H1 (cell line): ENCODE data around the gene C4orf33. TPM values are rescaled to one million over a fixed set of nuclear protein-coding genes. Genes with fewer than 3 reads are reported as not detected.

Experiments used
- CTCF ChIA-PET: fragments of 300-600 bp; sonication (Branson Sonifier 250); formaldehyde crosslinking; loops from one replicate; lab custom pipeline; 2021; ENCODE audit not compliant: partially characterized antibody; lab: Charles Lee
- POLR2A ChIA-PET: fragments of 300-600 bp; sonication (Branson Sonifier 250); formaldehyde crosslinking; loops from one replicate; lab custom pipeline; 2021; ENCODE audit warnings: inconsistent platforms; ENCODE audit not compliant: partially characterized antibody; lab: Charles Lee
- DNase-seq, 2 experiments: peaks; one replicate each; pipeline versions ENCODE4 v3.0.0 to v3.0.0-alpha.2; 2010 to 2022; ENCODE audit warnings: low spot score in 2 of 2, low read depth in 1 of 2, mixed read lengths in 1 of 2
- FAIRE-seq: peaks from 2 replicates; lab custom pipeline; 2011; peaks lifted over from hg19 to GRCh38; lab: Jason Lieb, UNC
- H2AFZ ChIP-seq: 2 replicates; pipeline ENCODE4 v1.8.1; 2012; ENCODE audit warnings: low read length, inconsistent platforms
- H2AK5ac ChIP-seq: 2 replicates; pipeline ENCODE4 v1.6.1; 2013; ENCODE audit warnings: low read depth, low read length
- H2BK120ac ChIP-seq: replicated peaks from 2 replicates; pipeline ENCODE3; 2013; ENCODE audit warnings: low read depth, low read length, inconsistent platforms
- H2BK12ac ChIP-seq: 2 replicates; pipeline ENCODE4 v1.6.1; 2013; ENCODE audit warnings: low read depth, low read length
- H2BK15ac ChIP-seq: 2 replicates; pipeline ENCODE4 v1.6.1; 2013; ENCODE audit warnings: low read length
- H2BK20ac ChIP-seq: 2 replicates; pipeline ENCODE4 v1.6.1; 2013; ENCODE audit warnings: low read length
- H2BK5ac ChIP-seq: 2 replicates; pipeline ENCODE4 v1.6.1; 2013; ENCODE audit warnings: low read depth, low read length
- H3K14ac ChIP-seq: 2 replicates; pipeline ENCODE4 v1.6.1; 2013; ENCODE audit warnings: inconsistent platforms; ENCODE audit not compliant: insufficient read length
- H3K18ac ChIP-seq: 2 replicates; pipeline ENCODE4 v1.6.1; 2013; ENCODE audit warnings: low read length; ENCODE audit errors: extremely low read depth
- H3K23ac ChIP-seq: 2 replicates; pipeline ENCODE4 v1.6.1; 2013; ENCODE audit warnings: inconsistent platforms; ENCODE audit not compliant: insufficient read length
- H3K23me2 ChIP-seq: 2 replicates; pipeline ENCODE4 v1.6.1; 2013; ENCODE audit warnings: low read depth, low read length
- H3K27ac ChIP-seq: 2 replicates; pipeline ENCODE4 v1.6.1; 2011; ENCODE audit warnings: low read depth, low read length, inconsistent platforms
- H3K27me3 ChIP-seq, 4 experiments: replicated peaks in 1 of 4; 1 replicate in 1 of 4; 2 replicates in 3 of 4; pipeline versions ENCODE4 v1.6.1 to v1.8.1; 2011 to 2013; ENCODE audit warnings: low read length in 3 of 4, mild to moderate bottlenecking in 3 of 4, inconsistent platforms in 2 of 4, mixed read lengths in 2 of 4, moderate library complexity in 1 of 4; ENCODE audit not compliant: control insufficient read depth in 3 of 4, insufficient read depth in 3 of 4; ENCODE audit errors: extremely low read depth in 1 of 4
- H3K36me3 ChIP-seq, 4 experiments: 2 replicates each; pipeline versions ENCODE4 v1.6.1 to v1.8.1; 2011 to 2013; ENCODE audit warnings: mild to moderate bottlenecking in 4 of 4, low read length in 3 of 4, moderate library complexity in 2 of 4, control low read depth in 1 of 4, inconsistent platforms in 1 of 4; ENCODE audit not compliant: insufficient read depth in 4 of 4, control insufficient read depth in 2 of 4
- H3K4ac ChIP-seq: replicated peaks from 2 replicates; pipeline ENCODE3; 2013; ENCODE audit warnings: low read length, low read depth, mixed read lengths, inconsistent platforms; ENCODE audit not compliant: insufficient read length
- H3K4me1 ChIP-seq, 4 experiments: replicated peaks in 1 of 4; 1 replicate in 1 of 4; 2 replicates in 3 of 4; pipeline versions ENCODE4 v1.6.1 to v1.8.1; 2011 to 2013; ENCODE audit warnings: low read length in 3 of 4, inconsistent platforms in 2 of 4, mixed read lengths in 1 of 4; ENCODE audit not compliant: insufficient read depth in 4 of 4, control insufficient read depth in 3 of 4
- H3K4me2 ChIP-seq, 2 experiments: 2 replicates each; pipeline versions ENCODE4 v1.6.1 to v1.8.1; 2011 to 2013; ENCODE audit warnings: low read depth in 2 of 2, low read length in 2 of 2, control low read depth in 1 of 2, inconsistent platforms in 1 of 2, mild to moderate bottlenecking in 1 of 2; ENCODE audit not compliant: insufficient read depth in 1 of 2
- H3K4me3 ChIP-seq, 4 experiments: fragments of 200-600, 300-600 bp in 1 of 4; sonication (generic), shearing (Covaris generic), sonication (Bioruptor Twin) in 1 of 4; 2 replicates each; pipeline versions ENCODE4 v1.5.1 to v1.8.1; 2011 to 2016; ENCODE audit warnings: low read length in 4 of 4, low read depth in 3 of 4, control low read depth in 2 of 4, inconsistent platforms in 2 of 4, mild to moderate bottlenecking in 2 of 4, mixed read lengths in 1 of 4, moderate library complexity in 1 of 4; ENCODE audit not compliant: insufficient read depth in 2 of 4; ENCODE audit errors: extremely low read depth in 1 of 4
- H3K56ac ChIP-seq: replicated peaks from 2 replicates; pipeline ENCODE3; 2013; ENCODE audit warnings: low read depth, mild to moderate bottlenecking, mixed read lengths, low read length, inconsistent platforms; ENCODE audit not compliant: insufficient read length
- H3K79me1 ChIP-seq: 2 replicates; pipeline ENCODE4 v1.6.1; 2013; ENCODE audit warnings: low read depth, low read length, control low read depth
- H3K79me2 ChIP-seq, 2 experiments: 2 replicates each; pipeline versions ENCODE4 v1.6.1 to v1.8.1; 2012 to 2013; ENCODE audit warnings: low read length in 2 of 2, mild to moderate bottlenecking in 2 of 2, inconsistent platforms in 1 of 2; ENCODE audit not compliant: insufficient read depth in 2 of 2, control insufficient read depth in 1 of 2
- H3K9ac ChIP-seq, 4 experiments: replicated peaks in 1 of 4; 1 replicate in 1 of 4; 2 replicates in 3 of 4; pipeline versions ENCODE4 v1.6.1 to v1.8.1; 2011 to 2013; ENCODE audit warnings: low read depth in 3 of 4, low read length in 3 of 4, control low read depth in 2 of 4, mild to moderate bottlenecking in 2 of 4, moderate library complexity in 2 of 4, inconsistent platforms in 1 of 4; ENCODE audit errors: extremely low read depth in 1 of 4
- H3K9me3 ChIP-seq, 2 experiments: 2 replicates each; pipeline versions ENCODE4 v1.6.1 to v1.8.1; 2012 to 2013; ENCODE audit warnings: mild to moderate bottlenecking in 2 of 2, moderate library complexity in 2 of 2, control low read depth in 1 of 2, inconsistent platforms in 1 of 2, low read depth in 1 of 2, low read length in 1 of 2, mixed read lengths in 1 of 2; ENCODE audit not compliant: insufficient read depth in 2 of 2
- H4K20me1 ChIP-seq, 2 experiments: replicated peaks in 1 of 2; 2 replicates each; pipeline versions ENCODE3 to v1.8.1; 2011 to 2013; ENCODE audit warnings: inconsistent platforms in 2 of 2, low read length in 2 of 2, mild to moderate bottlenecking in 1 of 2; ENCODE audit not compliant: insufficient read depth in 2 of 2, control insufficient read depth in 1 of 2
- H4K5ac ChIP-seq: 2 replicates; pipeline ENCODE4 v1.6.1; 2013; ENCODE audit warnings: low read length, low read depth, mixed read lengths, inconsistent platforms; ENCODE audit not compliant: insufficient read length
- H4K8ac ChIP-seq: 2 replicates; pipeline ENCODE4 v1.8.0; 2013; ENCODE audit warnings: mild to moderate bottlenecking, moderate library complexity, low read length, inconsistent platforms; ENCODE audit not compliant: insufficient read depth; ENCODE audit errors: extremely low read depth
- H4K91ac ChIP-seq: replicated peaks from 2 replicates; pipeline ENCODE3; 2013; ENCODE audit warnings: low read length, mixed read lengths, inconsistent platforms; ENCODE audit not compliant: insufficient read length
- BCL11A ChIP-seq, 2 experiments: IDR thresholded peaks; one replicate each; pipeline ENCODE4 v1.6.1; 2011; ENCODE audit warnings: low read depth in 2 of 2, low read length in 2 of 2, mild to moderate bottlenecking in 2 of 2
- WGBS, 2 experiments: shearing (Covaris generic) in 1 of 2; methylation state at CpG; one replicate each; pipeline versions ENCODE4 v1.1.6 to v1.1.7; 2013 to 2015; ENCODE audit warnings: low lambda C conversion rate in 2 of 2, mixed read lengths in 2 of 2, inconsistent platforms in 1 of 2, low coverage in 1 of 2, missing lambda C conversion rate in 1 of 2; ENCODE audit not compliant: insufficient replicate concordance in 2 of 2, insufficient coverage in 1 of 2, insufficient read length in 1 of 2; ENCODE audit errors: extremely low coverage in 1 of 2, missing lambda C conversion rate in 1 of 2; 5-methylcytosine and 5-hydroxymethylcytosine counted together
- polyA plus RNA-seq, 7 experiments: library from polyadenylated mRNA; depleted of rRNA in 3 of 7; stranded (reverse) in 5 of 7; unstranded in 2 of 7; fragments of >200 nt in 5 of 7; fragments of 200-250 nt in 2 of 7; gene quantifications; 1 replicate in 5 of 7; 2 replicates in 1 of 7; 4 replicates in 1 of 7; pipeline versions ENCODE4 v1.2.1 to v1.2.3, GENCODE V29; 2011 to 2013; ENCODE audit warnings: missing spikeins in 2 of 7, mixed read lengths in 2 of 7
- total RNA-seq: library from RNA; stranded (reverse); fragmentation: NEBNext Ultra II Directional; extraction: Animal tissue kit (Norgen Biotek cat#: 25700); gene quantifications from 2 replicates; pipeline ENCODE4 v1.2.1, GENCODE V29; 2021

C4orf33 gene
- total and polyA plus RNA-seq, 2 of the 8 experiments (the other 6 are each of a cell fraction or from before 2014, with no cell fraction given): 3.4 to 6.0 TPM

DNA sequence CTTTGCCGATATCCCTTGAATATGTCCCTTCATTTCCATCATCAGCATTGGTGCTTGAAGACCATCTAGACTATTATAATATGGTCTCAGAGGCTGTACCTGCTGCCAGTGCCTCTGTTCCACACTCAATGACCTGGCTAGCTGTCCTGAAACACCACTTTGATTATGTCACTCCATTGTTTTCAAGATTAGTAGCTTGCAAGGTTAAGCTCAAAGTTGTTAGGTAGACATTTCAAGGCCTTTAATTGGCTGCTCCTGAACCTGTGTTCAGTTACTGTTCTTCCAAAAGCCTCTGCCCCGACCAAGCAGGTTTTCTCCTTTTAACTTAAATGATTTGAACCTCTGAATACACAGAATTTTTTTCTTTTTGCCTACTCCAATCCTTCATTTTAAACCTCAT, 52.9 kb downstream of the C4orf33 start:
- no peaks in the 10 kb centered on the region for H3K9me3 ChIP-seq
- no peaks in the 10 kb centered on the region for H3K27me3 ChIP-seq
- no peak overlapping the region for H4K91ac ChIP-seq
- CTCF ChIA-PET: interaction anchor here (0.8 to 3.3 kb wide), 2 partner anchors 19 to 574 kb away, joined by 5 to 13 read pairs; no protein-coding TSS in a partner anchor
- no peak overlapping the region for H3K4me2 ChIP-seq
- no peak overlapping the region for H3K4ac ChIP-seq
- H3K9ac ChIP-seq: no peak overlapping the region
- no peak overlapping the region for H2AK5ac ChIP-seq
- no peaks in the 10 kb centered on the region for H3K4me1 ChIP-seq
- H3K14ac ChIP-seq: no peak overlapping the region
- no peak overlapping the region for H2BK12ac ChIP-seq
- no peak overlapping the region for H3K23ac ChIP-seq
- H2BK5ac ChIP-seq: no peak overlapping the region
- H3K23me2 ChIP-seq: no peaks in the 10 kb centered on the region
- FAIRE-seq: no peak
- H3K79me2 ChIP-seq: no peaks in the 10 kb centered on the region
- no peak overlapping the region for H2AFZ ChIP-seq
- no peaks in the 10 kb centered on the region for H4K20me1 ChIP-seq
- DNase-seq: no peak
- no peak overlapping the region for H3K27ac ChIP-seq
- no peak overlapping the region for H4K8ac ChIP-seq
- no peak overlapping the region for H3K4me3 ChIP-seq
- H3K18ac ChIP-seq: no peak overlapping the region
- no peaks in the 10 kb centered on the region for H3K79me1 ChIP-seq
- POLR2A ChIA-PET: no interaction called here
- H2BK120ac ChIP-seq: no peak overlapping the region
- no peak overlapping the region for H4K5ac ChIP-seq
- H3K56ac ChIP-seq: no peak overlapping the region
- H2BK20ac ChIP-seq: no peak overlapping the region
- no peaks in the 10 kb centered on the region for H3K36me3 ChIP-seq
- H2BK15ac ChIP-seq: no peak overlapping the region
- 84% methylated on average over 2 of the region's 2 CpGs; no CpG with 5 or more reads in 1 of the 2 experiments for WGBS, 2 experiments
- TF ChIP-seq BCL11A (IDR thresholded peaks at IDR 0.05; ENCODE audit: low read depth in 2 of 2, low read length in 2 of 2): no peak
